ENCODE data around the gene ATAT1. TPM values are rescaled to one million over a fixed set of nuclear protein-coding genes. Genes with fewer than 3 reads are reported as not detected.
A peak's percentile ranks its signal among the peaks of the same experiment; 100 is the strongest.

The ATAT1 gene
- total and polyA plus RNA-seq, 2 of the 13 experiments (the other 11 are each of a cell fraction or from before 2014, with no cell fraction given), result 9.2 to 23.6 TPM

GRCh38 chr6:30616811-30617564, 9.7 kb upstream of the ATAT1 start, which contains the start of gene PPP1R10 (continued):
- TF ChIP-seq HMGXB3 (CRISPR knock-in tag; IDR thresholded peaks at IDR 0.05; ENCODE audit: borderline replicate concordance), result peak; percentile 4; the same call in 1 of the 2 replicates
- TF ChIP-seq ZNF883 (CRISPR knock-in tag; IDR thresholded peaks at IDR 0.05; ENCODE audit: not compliant biosample characterization), result no peak
- TF ChIP-seq SUZ12 (IDR thresholded peaks at IDR 0.05; ENCODE audit: low read depth, low read length), result no peak
- no peak for TF ChIP-seq ZSCAN22 (CRISPR knock-in tag; IDR thresholded peaks at IDR 0.05)
- TF ChIP-seq ZBTB46 (CRISPR knock-in tag; IDR thresholded peaks at IDR 0.05; ENCODE audit: borderline replicate concordance), result no peak
- peak; percentile 78; the same call in 1 of the 2 replicates for TF ChIP-seq ZFP91 (CRISPR knock-in tag; IDR thresholded peaks at IDR 0.05; ENCODE audit: borderline replicate concordance)
- TF ChIP-seq ZBTB7A (CRISPR knock-in tag; IDR thresholded peaks at IDR 0.05), result 0 out of 2 replicates have a peak, but pooled peaks have one; percentile 21
- TF ChIP-seq ZNF556 (CRISPR knock-in tag; IDR thresholded peaks at IDR 0.05; ENCODE audit: borderline replicate concordance), result no peak
- TF ChIP-seq NR2F1 (CRISPR knock-in tag; IDR thresholded peaks at IDR 0.05), result peak in 1 of 2 experiments; percentile 53; a peak in 1 of 4 replicates
- 0 out of 2 replicates have a peak, but pooled peaks have one; percentile 76 for TF ChIP-seq MYC (CRISPR knock-in tag; IDR thresholded peaks at IDR 0.05; ENCODE audit: borderline replicate concordance)
- TF ChIP-seq FOXP1 (IDR thresholded peaks at IDR 0.05), result no peak
- no peak for TF ChIP-seq FOXP1 (CRISPR knock-in tag; IDR thresholded peaks at IDR 0.05)
- TF ChIP-seq ZSCAN9 (CRISPR knock-in tag; IDR thresholded peaks at IDR 0.05; ENCODE audit: borderline replicate concordance), result peak; percentile 88
- TF ChIP-seq ZMAT3 (CRISPR knock-in tag; conservative IDR thresholded peaks at IDR 0.05), result no peak; the same call in 1 of the 2 replicates
- no peak for TF ChIP-seq RFX3 (CRISPR knock-in tag; IDR thresholded peaks at IDR 0.05)
- TF ChIP-seq DDIT3 (CRISPR knock-in tag; IDR thresholded peaks at IDR 0.05), result no peak
- TF ChIP-seq BHLHE40 (IDR thresholded peaks at IDR 0.05; ENCODE audit: low read length), result peak; percentile 93; the same call in 1 of the 2 replicates
- TF ChIP-seq CEBPB (IDR thresholded peaks at IDR 0.05; ENCODE audit: borderline replicate concordance, low read depth, low read length), result no peak
- TF ChIP-seq ZNF124 (CRISPR knock-in tag; IDR thresholded peaks at IDR 0.05), result peak; percentile 43; the same call in 1 of the 2 replicates
- TF ChIP-seq ELF1 (CRISPR knock-in tag; IDR thresholded peaks at IDR 0.05), result peak; percentile 98
- TF ChIP-seq TSC22D2 (CRISPR knock-in tag; IDR thresholded peaks at IDR 0.05; ENCODE audit: borderline replicate concordance), result no peak
- TF ChIP-seq MED1 (CRISPR knock-in tag; IDR thresholded peaks at IDR 0.05), result peak; percentile 68; the same call in 1 of the 2 replicates
- no peak for TF ChIP-seq JUNB (CRISPR knock-in tag; IDR thresholded peaks at IDR 0.05; ENCODE audit: borderline replicate concordance)
